B cell (primary cell): ENCODE measurements around the gene FOXN1. TPM values are rescaled to one million over a fixed set of nuclear protein-coding genes. Genes with fewer than 3 reads are reported as not detected.

ENCODE experiments used
- ATAC-seq: fragments of 200-7000 bp; cut with Tn5 transposase; one replicate; pipeline ENCODE4 v1.10.0; 2021; ENCODE audit warnings: low read depth, mild to moderate bottlenecking, moderate number of reproducible peaks, moderate library complexity
- CTCF ChIA-PET: fragments of 350-600 bp; sonication (Branson Sonifier 250); formaldehyde crosslinking; loops from one replicate; lab custom pipeline; 2021; ENCODE audit warnings: antibody characterized with exemption, inconsistent platforms; lab: Charles Lee
- POLR2A ChIA-PET: fragments of 350-600 bp; sonication (Branson Sonifier 250); formaldehyde crosslinking; loops from one replicate; lab custom pipeline; 2021; ENCODE audit warnings: antibody characterized with exemption; lab: Charles Lee
- DNase-seq: peaks from one replicate; pipeline ENCODE4 v3.0.0; 2013
- H2AFZ ChIP-seq: 2 replicates; pipeline ENCODE4 v1.6.1; 2012; ENCODE audit warnings: mild to moderate bottlenecking, low read depth, low read length; ENCODE audit not compliant: insufficient read depth, poor library complexity, severe bottlenecking
- H3K27ac ChIP-seq, 2 donors: 1 replicate in 1 of 2; 2 replicates in 1 of 2; pipeline ENCODE4 v1.5.1; 2012 to 2013; ENCODE audit warnings: low read length in 2 of 2, mild to moderate bottlenecking in 2 of 2, moderate library complexity in 1 of 2
- H3K27me3 ChIP-seq, 4 experiments: fragments of 200-600 bp in 1 of 4; sonication (generic) in 1 of 4; replicated peaks in 1 of 4; 1 replicate in 2 of 4; 2 replicates in 2 of 4; pipeline versions ENCODE4 v1.6.1 to v1.7.0; 2013 to 2016; ENCODE audit warnings: low read length in 3 of 4, mild to moderate bottlenecking in 2 of 4, mixed read lengths in 1 of 4, moderate library complexity in 1 of 4; ENCODE audit not compliant: insufficient read depth in 4 of 4, control insufficient read depth in 3 of 4; ENCODE audit errors: control extremely low read depth in 1 of 4
- H3K36me3 ChIP-seq, 2 experiments: replicated peaks in 1 of 2; 1 replicate in 1 of 2; 2 replicates in 1 of 2; pipeline versions ENCODE4 v1.6.1 to v1.7.1; 2013; ENCODE audit warnings: low read length in 1 of 2; ENCODE audit not compliant: insufficient read depth in 2 of 2, control insufficient read depth in 1 of 2; ENCODE audit errors: control extremely low read depth in 1 of 2, extremely low read depth in 1 of 2
- H3K4me1 ChIP-seq, 2 donors: fragments of 200-600 bp in 1 of 2; sonication (generic) in 1 of 2; 1 replicate in 1 of 2; 2 replicates in 1 of 2; pipeline versions ENCODE4 v1.5.1 to v1.6.1; 2013 to 2017; ENCODE audit warnings: low read length in 2 of 2; ENCODE audit not compliant: control insufficient read depth in 2 of 2, insufficient read depth in 2 of 2
- H3K4me2 ChIP-seq: replicated peaks from 2 replicates; pipeline ENCODE3; 2012; ENCODE audit warnings: mild to moderate bottlenecking, low read depth, low read length; ENCODE audit not compliant: poor library complexity, severe bottlenecking
- H3K4me3 ChIP-seq, 5 experiments: fragments of 200-600 bp in 1 of 5; sonication (generic) in 1 of 5; 1 replicate in 3 of 5; 2 replicates in 2 of 5; pipeline versions ENCODE4 v1.5.1 to v1.7.0; 2011 to 2016; ENCODE audit warnings: low read length in 4 of 5, mild to moderate bottlenecking in 4 of 5, low read depth in 2 of 5, control low read depth in 1 of 5, moderate library complexity in 1 of 5; ENCODE audit not compliant: insufficient read depth in 1 of 5; ENCODE audit errors: control extremely low read depth in 1 of 5, extremely low read depth in 1 of 5
- H3K79me2 ChIP-seq: fragments of 200-600 bp; sonication (generic); one replicate; pipeline ENCODE4 v1.6.0; 2016; ENCODE audit warnings: low read length; ENCODE audit not compliant: control insufficient read depth, insufficient read depth
- H3K9ac ChIP-seq: fragments of 200-600 bp; sonication (generic); 2 replicates; pipeline ENCODE4 v1.6.1; 2017; ENCODE audit warnings: mild to moderate bottlenecking, low read length, moderate library complexity
- H3K9me3 ChIP-seq, 3 donors: one replicate each; pipeline versions ENCODE4 v1.6.1 to v1.7.1; 2013; ENCODE audit warnings: low read length in 2 of 3; ENCODE audit not compliant: control insufficient read depth in 2 of 3, insufficient read depth in 1 of 3; ENCODE audit errors: control extremely low read depth in 1 of 3
- H4K20me1 ChIP-seq: 2 replicates; pipeline ENCODE4 v1.6.0; 2012; ENCODE audit warnings: mild to moderate bottlenecking, low read length; ENCODE audit not compliant: insufficient read depth, control insufficient read depth, poor library complexity, severe bottlenecking
- H3K27ac Mint-ChIP-seq: one replicate; pipeline ENCODE4 v1.8.0; 2021; ENCODE audit warnings: mixed read lengths
- H3K27me3 Mint-ChIP-seq: one replicate; pipeline ENCODE4 v1.8.0; 2021; ENCODE audit warnings: mixed read lengths
- H3K4me1 Mint-ChIP-seq: one replicate; pipeline ENCODE4 v1.8.0; 2021; ENCODE audit warnings: mixed read lengths
- H3K4me3 Mint-ChIP-seq: one replicate; pipeline ENCODE4 v1.8.0; 2021; ENCODE audit warnings: mixed read lengths
- H3K9me3 Mint-ChIP-seq: one replicate; pipeline ENCODE4 v1.8.0; 2022; ENCODE audit warnings: mixed read lengths; ENCODE audit not compliant: insufficient read depth
- CTCF ChIP-seq: fragments of 200-600 bp; IDR thresholded peaks from one replicate; pipeline ENCODE4 v1.8.0; 2022; ENCODE audit warnings: antibody characterized with exemption, mild to moderate bottlenecking
- EZH2 ChIP-seq: IDR thresholded peaks from 2 replicates; pipeline ENCODE4 v1.6.1; 2012; ENCODE audit warnings: borderline replicate concordance, low read depth, mild to moderate bottlenecking, moderate library complexity, low read length; ENCODE audit not compliant: insufficient read depth, poor library complexity, severe bottlenecking
- WGBS: methylation state at CpG from one replicate; pipeline ENCODE4 v1.1.5; 2013; ENCODE audit warnings: missing lambda C conversion rate; ENCODE audit not compliant: insufficient coverage; 5-methylcytosine and 5-hydroxymethylcytosine counted together
- intact Hi-C: fragments of 100-400 bp; cut with micrococcal nuclease; formaldehyde crosslinking; loops from one replicate; pipeline ENCODE4 v1.10.0; 2022
- polyA plus RNA-seq: library from polyadenylated mRNA; depleted of rRNA; stranded (reverse); fragments of >200 nt; gene quantifications from 2 replicates; pipeline ENCODE4 v1.2.3, GENCODE V29; 2012
- total RNA-seq, 2 donors: library from RNA; stranded (reverse); fragments of 120-200 nt in 1 of 2; gene quantifications; 1 replicate in 1 of 2; 2 replicates in 1 of 2; pipeline versions ENCODE4 v1.2.3 to v1.2.4, GENCODE V29; 2013 to 2022

FOXN1 gene
- total and polyA plus RNA-seq, 2 donors (not counting 1 experiment from before 2014, with no cell fraction given) = not detected

GRCh38 chr17:28533091-28533807, 27.1 kb downstream of the FOXN1 start:
- TF ChIP-seq EZH2 (no peak), CTCF (no peak)
- POLR2A ChIA-PET = no interaction called here
- Histone ChIP-seq H3K27ac (no peak overlapping the region), H2AFZ (no peak overlapping the region), H3K9me3 (no peaks in the 10 kb centered on the region), H4K20me1 (no peaks in the 10 kb centered on the region), H3K27me3 (peaks cover 0 to 2% (median 0%) of the 10 kb centered on the region in 4 experiments), H3K4me3 (no peak overlapping the region), H3K9ac (no peak overlapping the region), H3K79me2 (no peaks in the 10 kb centered on the region), H3K4me2 (no peak overlapping the region), H3K4me1 (no peaks in the 10 kb centered on the region), H3K36me3 (no peaks in the 10 kb centered on the region)
- peaks cover 3% of the 10 kb centered on the region for H3K27me3 Mint-ChIP-seq
- no peak overlapping the region for H3K27ac Mint-ChIP-seq
- no peak for DNase-seq
- H3K4me1 Mint-ChIP-seq = no peaks in the 10 kb centered on the region
- 82% methylated on average over 15 of the region's 16 CpGs for WGBS
- H3K9me3 Mint-ChIP-seq = no peaks in the 10 kb centered on the region
- CTCF ChIA-PET = interaction anchor here (0.5 kb wide), 1 partner anchor 30 kb away, joined by 4 read pairs; no protein-coding TSS in a partner anchor
- H3K4me3 Mint-ChIP-seq = no peak overlapping the region
- intact Hi-C loops = no loop called here
- no peak for ATAC-seq

- Histone ChIP-seq H3K4me2 (no peak overlapping the region), H3K9ac (no peak overlapping the region), H3K4me3 (no peak overlapping the region), H2AFZ (no peak overlapping the region), H3K4me1 (no peaks in the 10 kb centered on the region), H3K27me3 (peaks cover 0 to 2% (median 0%) of the 10 kb centered on the region in 4 experiments), H3K27ac (no peak overlapping the region), H3K36me3 (no peaks in the 10 kb centered on the region), H3K79me2 (no peaks in the 10 kb centered on the region), H4K20me1 (no peaks in the 10 kb centered on the region), H3K9me3 (no peaks in the 10 kb centered on the region)
- TF ChIP-seq CTCF = no peak
- TF ChIP-seq EZH2 = no peak
- no peak overlapping the region for H3K4me3 Mint-ChIP-seq
- 94% methylated on average over 10 of the region's 11 CpGs for WGBS
- ChIA-PET POLR2A (no interaction called here), CTCF (interaction anchor here (0.7 to 1.5 kb wide), 2 partner anchors 20 to 40 kb away, joined by 4 read pairs; no protein-coding TSS in a partner anchor)
- intact Hi-C loops = no loop called here
- peaks cover 3% of the 10 kb centered on the region for H3K27me3 Mint-ChIP-seq
- H3K9me3 Mint-ChIP-seq = no peaks in the 10 kb centered on the region
- H3K4me1 Mint-ChIP-seq = no peaks in the 10 kb centered on the region
- ATAC-seq = no peak
- no peak overlapping the region for H3K27ac Mint-ChIP-seq
- DNase-seq = no peak
These were observed 28.7 kb downstream of the FOXN1 start for GRCh38 chr17:28534740-28535375.
